Spleen (tissue), 11 donors: ENCODE measurements around the gene ZSCAN5B. TPM values are rescaled to one million over a fixed set of nuclear protein-coding genes. Genes with fewer than 3 reads are reported as not detected.
A peak's percentile ranks its signal among the peaks of the same experiment; 100 is the strongest.

Experiments used
- DNase-seq: peaks from one replicate; pipeline ENCODE4 v3.0.0-alpha.2; 2020
- H3K27ac ChIP-seq, 8 donors: fragments of 200-600 bp; sonication (generic) in 7 of 8; 1 replicate in 4 of 8; 2 replicates in 4 of 8; pipeline versions ENCODE4 v1.5.0 to v1.8.0; 2016 to 2021; ENCODE audit warnings: inconsistent platforms in 4 of 8, mild to moderate bottlenecking in 4 of 8, moderate library complexity in 1 of 8
- H3K27me3 ChIP-seq, 7 donors: fragments of 200-600 bp; sonication (generic) in 6 of 7; replicated peaks in 1 of 7; 1 replicate in 4 of 7; 2 replicates in 3 of 7; pipeline versions ENCODE4 v1.5.0 to v1.8.0; 2016 to 2021; ENCODE audit warnings: inconsistent platforms in 3 of 7, mild to moderate bottlenecking in 1 of 7
- H3K36me3 ChIP-seq, 6 donors: fragments of 200-600 bp; sonication (generic) in 5 of 6; 1 replicate in 4 of 6; 2 replicates in 2 of 6; pipeline versions ENCODE4 v1.5.0 to v1.8.0; 2016 to 2021; ENCODE audit warnings: inconsistent platforms in 2 of 6
- H3K4me1 ChIP-seq, 6 donors: fragments of 200-600 bp; sonication (generic) in 5 of 6; 1 replicate in 3 of 6; 2 replicates in 3 of 6; pipeline versions ENCODE4 v1.5.0 to v1.8.0; 2016 to 2021; ENCODE audit warnings: inconsistent platforms in 3 of 6
- H3K4me3 ChIP-seq, 8 donors: fragments of 200-600 bp; sonication (generic) in 7 of 8; 1 replicate in 4 of 8; 2 replicates in 4 of 8; pipeline versions ENCODE4 v1.5.0 to v1.8.0; 2016 to 2021; ENCODE audit warnings: inconsistent platforms in 4 of 8, mild to moderate bottlenecking in 4 of 8, moderate library complexity in 2 of 8
- H3K9me3 ChIP-seq, 8 donors: fragments of 200-600 bp; sonication (generic) in 7 of 8; 1 replicate in 4 of 8; 2 replicates in 4 of 8; pipeline versions ENCODE4 v1.5.0 to v1.8.0; 2016 to 2021; ENCODE audit warnings: inconsistent platforms in 4 of 8
- CTCF ChIP-seq, 11 experiments: fragments of 200-600 bp in 7 of 11; fragments of 450-650 bp in 4 of 11; sonication (generic) in 4 of 11; IDR thresholded peaks in 8 of 11; conservative IDR thresholded peaks in 3 of 11; 1 replicate in 7 of 11; 2 replicates in 4 of 11; pipeline versions ENCODE4 v1.4.0 to v1.8.0; 2016 to 2021; ENCODE audit warnings: antibody characterized with exemption in 11 of 11, inconsistent platforms in 4 of 11, mild to moderate bottlenecking in 1 of 11
- POLR2A ChIP-seq, 3 donors: fragments of 450-650 bp; IDR thresholded peaks; one replicate each; pipeline ENCODE4 v1.5.1; 2017; ENCODE audit warnings: antibody characterized with exemption in 3 of 3, mild to moderate bottlenecking in 1 of 3
- POLR2AphosphoS5 ChIP-seq, 3 donors: sonication (generic); formaldehyde crosslinking; IDR thresholded peaks; one replicate each; pipeline ENCODE4 v1.5.1; 2017; ENCODE audit warnings: antibody characterized with exemption in 3 of 3
- WGBS, 5 donors: extraction: QIAGEN DNeasy Blood & Tissue Kit in 3 of 5; methylation state at CpG; one replicate each; pipeline versions ENCODE4 v1.1.5 to v1.1.7; 2013 to 2018; 5-methylcytosine and 5-hydroxymethylcytosine counted together
- intact Hi-C: fragments of 100-400 bp; cut with DNase I; formaldehyde crosslinking; loops from one replicate; pipeline ENCODE4 v1.15.0; 2023; ENCODE audit warnings: low total_unique reads
- polyA plus RNA-seq, 3 donors: library from polyadenylated mRNA; stranded (reverse); fragments of 200-250 nt; gene quantifications; one replicate each; pipeline ENCODE4 v1.2.1, GENCODE V29; 2013
- total RNA-seq, 7 donors: library from RNA; depleted of rRNA in 3 of 7; stranded (reverse); fragments of >200 nt in 3 of 7; fragmentation: NEBNext Ultra II Directional in 4 of 7; extraction: Animal tissue kit (Norgen Biotek cat#: 25700) in 4 of 7; gene quantifications; one replicate each; pipeline versions ENCODE4 v1.1.0 to v1.2.1, GENCODE V29; 2016 to 2021
- donor health status: healthy with polysubstance abuse.
- donor health status: DM: no; HTN: no; CAD: no; lungs with moderate emphysema.
- donor health status: DM: no; HTN: no; CAD: no.
- donor health status: Bipolar disorder and iron deficiency.
- donor health status: healthy.
- donor health status: DM: no; HTN: no; CAD: no.
- donor health status: DM: yes; HTN: yes; CAD: no.

Gene ZSCAN5B
- total and polyA plus RNA-seq, 10 donors = 0.03 to 0.11 TPM; not detected in 8

GRCh38 chr19:56141417-56141993 is 56.1 kb downstream of the ZSCAN5B start:
- intact Hi-C loops = no loop called here
- peaks cover 0 to 16% (median 2%) of the 10 kb centered on the region in 6 donors for H3K36me3 ChIP-seq
- DNase-seq = peak; percentile 86
- TF ChIP-seq CTCF (IDR thresholded peaks at IDR 0.05 in 8 of 11, conservative IDR thresholded peaks at IDR 0.05 in 3 of 11) (no peak), POLR2A (IDR thresholded peaks at IDR 0.05) (no peak), POLR2AphosphoS5 (IDR thresholded peaks at IDR 0.05) (no peak)
- peak overlapping the region; percentile 54 to 76 (median 64) for H3K4me3 ChIP-seq
- H3K9me3 ChIP-seq = no peaks in the 10 kb centered on the region
- H3K4me1 ChIP-seq = peaks cover 10 to 64% (median 32%) of the 10 kb centered on the region in 6 donors
- 1 to 5% (median 3%) methylated on average over 18 to 26 of the region's 26 CpGs for WGBS, 5 donors
- peak overlapping the region in 7 of 8 donors; percentile 79 to 93 (median 87) for H3K27ac ChIP-seq
- no peaks in the 10 kb centered on the region for H3K27me3 ChIP-seq

- 0 to 1% (median 0%) methylated on average over 46 to 56 of the region's 56 CpGs for WGBS, 5 donors
- peak; percentile 99 for DNase-seq
- Histone ChIP-seq H3K27ac (peak within 1 kb of the TSS; percentile 38 to 93 (median 86)), H3K4me1 (peaks cover 10 to 64% (median 32%) of the 10 kb centered on the region in 6 donors), H3K36me3 (peaks cover 0 to 9% (median 0%) of the 10 kb centered on the region in 6 donors), H3K4me3 (peak within 1 kb of the TSS; percentile 54 to 76 (median 64)), H3K27me3 (no peaks in the 10 kb centered on the region), H3K9me3 (no peaks in the 10 kb centered on the region)
- intact Hi-C loops = no loop called here
- peak in 1 of 3 donors; percentile 84 for TF ChIP-seq POLR2A (IDR thresholded peaks at IDR 0.05)
- TF ChIP-seq CTCF (IDR thresholded peaks at IDR 0.05 in 8 of 11, conservative IDR thresholded peaks at IDR 0.05 in 3 of 11) = peak in 2 of 11 experiments; percentile 29 to 33
- peak; percentile 90 to 94 (median 91) for TF ChIP-seq POLR2AphosphoS5 (IDR thresholded peaks at IDR 0.05)
These were observed 56.8 kb downstream of the ZSCAN5B start, which contains the start of gene ZNF444 for GRCh38 chr19:56140583-56141416. ZNF444 (plus strand) TSS chr19:56141287; CDS start chr19:56146912, 5,625 bp downstream.

- WGBS, 5 donors = 31 to 43% (median 34%) methylated on average over 18 to 22 of the region's 22 CpGs
- H3K27ac ChIP-seq = peak overlapping the region; percentile 38 to 93 (median 86)
- peaks cover 10 to 64% (median 32%) of the 10 kb centered on the region in 6 donors for H3K4me1 ChIP-seq
- intact Hi-C loops = no loop called here
- TF ChIP-seq POLR2A (IDR thresholded peaks at IDR 0.05) (no peak), POLR2AphosphoS5 (IDR thresholded peaks at IDR 0.05) (no peak), CTCF (IDR thresholded peaks at IDR 0.05 in 8 of 11, conservative IDR thresholded peaks at IDR 0.05 in 3 of 11) (no peak)
- peaks cover 0 to 2% (median 0%) of the 10 kb centered on the region in 6 donors for H3K36me3 ChIP-seq
- peak overlapping the region; percentile 54 to 76 (median 64) for H3K4me3 ChIP-seq
- H3K9me3 ChIP-seq = no peaks in the 10 kb centered on the region
- no peak for DNase-seq
- H3K27me3 ChIP-seq = no peaks in the 10 kb centered on the region
These were observed 57.6 kb downstream of the ZSCAN5B start for GRCh38 chr19:56139847-56140582.

Other genes with a start within 250 kb of the ZSCAN5B start
- not detected for gene NLRP8, start 250.0 kb downstream of the ZSCAN5B start, total RNA-seq
- gene NLRP8, start 250.0 kb downstream of the ZSCAN5B start, polyA plus RNA-seq = not detected
- gene NLRP5, start 211.0 kb downstream of the ZSCAN5B start, total RNA-seq = not detected
- gene NLRP5, start 211.0 kb downstream of the ZSCAN5B start, polyA plus RNA-seq = not detected
- gene ZNF787, start 76.5 kb downstream of the ZSCAN5B start, total RNA-seq = 10 to 100 TPM; 18.0 to 53.8 (median 42.8) TPM
- gene ZNF787, start 76.5 kb downstream of the ZSCAN5B start, polyA plus RNA-seq = 10 to 100 TPM; 16.6 to 39.0 (median 21.1) TPM
- gene ZNF444, start 56.5 kb downstream of the ZSCAN5B start, total RNA-seq = 10 to 100 TPM; 17.0 to 27.9 (median 23.1) TPM
- gene ZNF444, start 56.5 kb downstream of the ZSCAN5B start, polyA plus RNA-seq = 10 to 100 TPM; 17.0 to 35.1 (median 22.6) TPM
- gene GALP, start 21.8 kb downstream of the ZSCAN5B start, total RNA-seq = not detected
- gene GALP, start 21.8 kb downstream of the ZSCAN5B start, polyA plus RNA-seq = not detected
- gene ZSCAN5C, start 4.5 kb upstream of the ZSCAN5B start, total RNA-seq = not detected
- not detected for gene ZSCAN5C, start 4.5 kb upstream of the ZSCAN5B start, polyA plus RNA-seq
- gene EDDM13, start 75.0 kb upstream of the ZSCAN5B start, total RNA-seq = not detected
- gene EDDM13, start 75.0 kb upstream of the ZSCAN5B start, polyA plus RNA-seq = 1 to 10 TPM in 2 of 3 donors, under 1 TPM in 1; 0.71 to 1.2 (median 1.1) TPM
- 10 to 100 TPM in 4 of 7 donors, 1 to 10 TPM in 3; 5.6 to 18.7 (median 11.4) TPM for gene ZSCAN5A, start 117.1 kb upstream of the ZSCAN5B start, total RNA-seq
- gene ZSCAN5A, start 117.1 kb upstream of the ZSCAN5B start, polyA plus RNA-seq = 1 to 10 TPM; 3.4 to 4.9 (median 4.4) TPM
- 1 to 10 TPM; 3.3 to 8.1 (median 5.4) TPM for gene ZNF582, start 195.8 kb upstream of the ZSCAN5B start, total RNA-seq
- gene ZNF582, start 195.8 kb upstream of the ZSCAN5B start, polyA plus RNA-seq = 1 to 10 TPM; 2.7 to 5.2 (median 4.5) TPM
- 10 to 100 TPM in 2 of 7 donors, 1 to 10 TPM in 5; 4.4 to 10.6 (median 8.3) TPM for gene ZNF583, start 206.5 kb upstream of the ZSCAN5B start, total RNA-seq
- 1 to 10 TPM in 2 of 3 donors, under 1 TPM in 1; 0.93 to 2.7 (median 1.3) TPM for gene ZNF583, start 206.5 kb upstream of the ZSCAN5B start, polyA plus RNA-seq